Heart right ventricle (tissue), 16 donors: ENCODE measurements around the gene DMC1. TPM values are rescaled to one million over a fixed set of nuclear protein-coding genes. Genes with fewer than 3 reads are reported as not detected.

ENCODE experiments used
- ATAC-seq, 8 donors: fragments of 200-7000 bp; cut with Tn5 transposase; one replicate each; pipeline ENCODE4 v1.9.1; 2020; ENCODE audit warnings: mild to moderate bottlenecking in 8 of 8, moderate library complexity in 8 of 8, moderate number of reproducible peaks in 1 of 8
- DNase-seq, 2 donors: peaks; one replicate each; pipeline ENCODE4 v3.0.0-alpha.2; 2020
- H3K27ac ChIP-seq, 10 donors: fragments of 200-600 bp; sonication (generic) in 2 of 10; one replicate each; pipeline versions ENCODE4 v1.5.0 to v1.8.0; 2020 to 2022; ENCODE audit warnings: mild to moderate bottlenecking in 3 of 10
- H3K27me3 ChIP-seq, 7 donors: fragments of 200-600 bp; one replicate each; pipeline ENCODE4 v1.8.0; 2021 to 2022; ENCODE audit warnings: mild to moderate bottlenecking in 2 of 7
- H3K36me3 ChIP-seq, 9 donors: fragments of 200-600 bp; sonication (generic) in 1 of 9; one replicate each; pipeline versions ENCODE4 v1.5.0 to v1.8.0; 2020 to 2022; ENCODE audit warnings: mild to moderate bottlenecking in 2 of 9
- H3K4me1 ChIP-seq, 9 donors: fragments of 200-600 bp; sonication (generic) in 1 of 9; one replicate each; pipeline versions ENCODE4 v1.5.0 to v1.8.0; 2020 to 2022; ENCODE audit warnings: mild to moderate bottlenecking in 4 of 9
- H3K4me3 ChIP-seq, 10 donors: fragments of 200-600 bp; sonication (generic) in 2 of 10; one replicate each; pipeline versions ENCODE4 v1.5.0 to v1.8.0; 2020 to 2022; ENCODE audit warnings: mild to moderate bottlenecking in 7 of 10, moderate library complexity in 2 of 10
- H3K9me3 ChIP-seq, 11 donors: fragments of 200-600 bp in 10 of 11; sonication (generic) in 2 of 11; one replicate each; pipeline versions ENCODE4 v1.5.0 to v1.8.0; 2013 to 2022; ENCODE audit warnings: mild to moderate bottlenecking in 2 of 11, control low read depth in 1 of 11, moderate library complexity in 1 of 11
- CTCF ChIP-seq, 9 donors: fragments of 200-600 bp; sonication (generic) in 2 of 9; IDR thresholded peaks; one replicate each; pipeline versions ENCODE4 v1.5.0 to v1.8.0; 2021 to 2022; ENCODE audit warnings: antibody characterized with exemption in 9 of 9, mild to moderate bottlenecking in 5 of 9, moderate library complexity in 1 of 9
- WGBS, 2 donors: extraction: QIAGEN DNeasy Blood & Tissue Kit; methylation state at CpG; one replicate each; pipeline ENCODE4 v1.1.7; 2013; ENCODE audit warnings: inconsistent platforms in 1 of 2; 5-methylcytosine and 5-hydroxymethylcytosine counted together
- intact Hi-C, 10 donors: fragments of 100-400 bp; cut with DNase I; formaldehyde crosslinking; loops; one replicate each; pipeline versions ENCODE4 v1.11.1 to v1.14.2; 2022
- polyA plus RNA-seq, 2 donors: library from polyadenylated mRNA; stranded (reverse); fragments of 200-250 nt; gene quantifications; one replicate each; pipeline ENCODE4 v1.2.3, GENCODE V29; 2013
- total RNA-seq, 10 donors: library from RNA; stranded (reverse); fragmentation: NEBNext Ultra II Directional in 3 of 10; extraction: Animal tissue kit (Norgen Biotek cat#: 25700) in 3 of 10; gene quantifications; one replicate each; pipeline versions ENCODE4 v1.2.1 to v1.2.4, GENCODE V29; 2021 to 2023
- donor health status: Arrhythmogenic right ventricular cardiomyopathy.
- donor health status: ischemic (EF 13 %, LVEDD 7.1; RV severe dilation, severe dysfunction).
- donor health status: healthy with polysubstance abuse.
- donor health status: DM: no; HTN: yes; CAD: no.
- donor health status: DM: no; HTN: no; CAD: no.
- donor health status: ischemic (EF 25% LVEDD 6.9; RV normal size, moderate dysfunction).
- donor health status: ischemic (EF 25% LVEDD 5.7; RV mildly dilated, moderate dysfunction).
- donor health status: healthy.
- donor health status: DM: yes; HTN: yes; CAD: no.
- donor health status: Ischemic cardiomyopathy.
- donor health status: ischemic (EF 35%, LVEDD 5.7; RV mildly dilated, moderate dysfunction).
- donor health status: nonischemic (EF 11% LVEDD 7.7; RV severe dilation, severe dysfunction).
- donor health status: DM: yes; HTN: yes; CAD: no.
- donor health status: PGD.
- donor health status: ischemic (EF 29% LVEDD 5.4; RV normal size, mild dysfunction).
- donor health status: nonischemic (EF 23%, LVEDD 6.1; RV moderate dilation, normal function).

The DMC1 gene
- total and polyA plus RNA-seq, 12 donors, result 0.12 to 3.2 (median 1.3) TPM

- intact Hi-C loops, result no loop called here
- no peaks in the 10 kb centered on the region for H3K27me3 ChIP-seq
- ATAC-seq (peak in 1 of 8 donors; percentile 37), DNase-seq (no peak)
- no peak overlapping the region for H3K4me3 ChIP-seq
- 64 to 80% methylated on average over 1 of the region's 1 CpG for WGBS, 2 donors
- TF ChIP-seq CTCF (IDR thresholded peaks at IDR 0.05), result peak in 6 of 9 donors; percentile 7 to 36 (median 22)
- no peaks in the 10 kb centered on the region for H3K36me3 ChIP-seq
- H3K4me1 ChIP-seq, result no peaks in the 10 kb centered on the region
- H3K9me3 ChIP-seq, result no peaks in the 10 kb centered on the region
- H3K27ac ChIP-seq, result no peak overlapping the region
These were observed 56.9 kb downstream of the DMC1 start for GRCh38 chr22:38513063-38513462.

GRCh38 chr22:38510416-38510970, 59.5 kb downstream of the DMC1 start:
- ATAC-seq (no peak), DNase-seq (no peak)
- intact Hi-C loops, result no loop called here
- no peak overlapping the region for H3K27ac ChIP-seq
- no peaks in the 10 kb centered on the region for H3K36me3 ChIP-seq
- no peak for TF ChIP-seq CTCF (IDR thresholded peaks at IDR 0.05)
- H3K4me3 ChIP-seq, result no peak overlapping the region
- no peaks in the 10 kb centered on the region for H3K9me3 ChIP-seq
- H3K27me3 ChIP-seq, result no peaks in the 10 kb centered on the region
- 87 to 89% methylated on average over 5 of the region's 5 CpGs for WGBS, 2 donors
- H3K4me1 ChIP-seq, result peaks cover 0 to 10% (median 1%) of the 10 kb centered on the region in 9 donors

GRCh38 chr22:38506118-38506962, 63.6 kb downstream of the DMC1 start, which contains the start of gene DDX17:
TSS of gene DDX17 (minus strand) at chr22:38506311.
- Histone ChIP-seq H3K27me3 (no peaks in the 10 kb centered on the region), H3K27ac (peak within 1 kb of the TSS; percentile 97 to 100 (median 100)), H3K36me3 (peaks cover 0 to 33% (median 8%) of the 10 kb centered on the region in 9 donors), H3K4me3 (peak within 1 kb of the TSS; percentile 70 to 88 (median 80)), H3K9me3 (no peaks in the 10 kb centered on the region), H3K4me1 (peaks cover 2 to 45% (median 39%) of the 10 kb centered on the region in 9 donors)
- no peak for TF ChIP-seq CTCF (IDR thresholded peaks at IDR 0.05)
- WGBS, 2 donors, result 1% methylated on average over 83 of the region's 83 CpGs
- peak; percentile 84 to 90 (median 87) for ATAC-seq
- intact Hi-C loops, result loop anchor here in 7 of 10 donors (2.0 to 10.0 kb wide), 11 partner anchors 39 to 198 kb away; partner anchors contain the start of genes DMC1 (in 4 of the 7), CBY1 (in 1 of the 7), FAM227A (in 1 of the 7) and GTPBP1 (in 1 of the 7)
- DNase-seq, result peak; percentile 91 to 96

- DNase-seq (peak; percentile 77 to 87), ATAC-seq (peak; percentile 75 to 91 (median 82))
- Histone ChIP-seq H3K36me3 (peaks cover 0 to 40% (median 8%) of the 10 kb centered on the region in 9 donors), H3K4me1 (peaks cover 2 to 50% (median 44%) of the 10 kb centered on the region in 9 donors), H3K27me3 (no peaks in the 10 kb centered on the region), H3K4me3 (peak overlapping the region; percentile 70 to 88 (median 80)), H3K27ac (peak overlapping the region; percentile 97 to 100 (median 100)), H3K9me3 (no peaks in the 10 kb centered on the region)
- peak in 1 of 9 donors; percentile 8 for TF ChIP-seq CTCF (IDR thresholded peaks at IDR 0.05)
- 0 to 1% methylated on average over 67 to 69 of the region's 69 CpGs for WGBS, 2 donors
- intact Hi-C loops, result loop anchor here in 7 of 10 donors (2.0 to 10.0 kb wide), 11 partner anchors 38 to 199 kb away; partner anchors contain the start of genes DMC1 (in 4 of the 7), CBY1 (in 1 of the 7), FAM227A (in 1 of the 7) and GTPBP1 (in 1 of the 7)
These were observed 64.4 kb downstream of the DMC1 start for GRCh38 chr22:38505541-38506117.
